Measurements from ENCODE around the gene CELF1. TPM values are rescaled to one million over a fixed set of nuclear protein-coding genes. Genes with fewer than 3 reads are reported as not detected.
"Not testable (repeated sequence)": the region's sequence is repeated elsewhere in the genome, so short reads cannot be mapped to it uniquely, and the experiment has no call there.

CELF1 gene
- total RNA-seq, 1 donor from 2014 or later, result 88.6 TPM

DNA sequence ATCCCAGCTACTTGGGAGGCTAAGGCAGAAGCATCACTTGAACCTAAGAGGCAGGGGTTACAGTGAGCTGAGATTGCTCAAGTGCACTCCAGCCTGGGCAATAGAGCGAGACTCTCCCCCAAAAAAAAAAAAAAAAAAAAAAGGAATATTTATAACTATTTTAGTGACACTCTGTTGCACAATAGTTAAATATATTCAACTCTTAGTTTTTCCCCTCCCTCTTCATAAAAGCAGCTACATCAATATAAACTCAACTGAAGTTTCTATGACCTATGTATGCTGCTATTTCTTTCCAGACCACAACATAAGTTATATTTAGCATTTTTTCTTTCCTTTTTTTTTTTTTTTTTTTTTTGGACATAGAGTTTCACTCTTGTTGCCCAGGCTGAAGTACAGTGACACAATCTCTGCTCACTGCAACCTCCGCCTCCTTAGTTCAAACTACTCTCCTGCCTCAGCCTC, 19.2 kb downstream of the CELF1 start:
- H3K27ac ChIP-seq (replicated peaks), result no peak overlapping the region
- intact Hi-C loops (cut with micrococcal nuclease), result no loop called here
- TF ChIP-seq, protein P1, sequence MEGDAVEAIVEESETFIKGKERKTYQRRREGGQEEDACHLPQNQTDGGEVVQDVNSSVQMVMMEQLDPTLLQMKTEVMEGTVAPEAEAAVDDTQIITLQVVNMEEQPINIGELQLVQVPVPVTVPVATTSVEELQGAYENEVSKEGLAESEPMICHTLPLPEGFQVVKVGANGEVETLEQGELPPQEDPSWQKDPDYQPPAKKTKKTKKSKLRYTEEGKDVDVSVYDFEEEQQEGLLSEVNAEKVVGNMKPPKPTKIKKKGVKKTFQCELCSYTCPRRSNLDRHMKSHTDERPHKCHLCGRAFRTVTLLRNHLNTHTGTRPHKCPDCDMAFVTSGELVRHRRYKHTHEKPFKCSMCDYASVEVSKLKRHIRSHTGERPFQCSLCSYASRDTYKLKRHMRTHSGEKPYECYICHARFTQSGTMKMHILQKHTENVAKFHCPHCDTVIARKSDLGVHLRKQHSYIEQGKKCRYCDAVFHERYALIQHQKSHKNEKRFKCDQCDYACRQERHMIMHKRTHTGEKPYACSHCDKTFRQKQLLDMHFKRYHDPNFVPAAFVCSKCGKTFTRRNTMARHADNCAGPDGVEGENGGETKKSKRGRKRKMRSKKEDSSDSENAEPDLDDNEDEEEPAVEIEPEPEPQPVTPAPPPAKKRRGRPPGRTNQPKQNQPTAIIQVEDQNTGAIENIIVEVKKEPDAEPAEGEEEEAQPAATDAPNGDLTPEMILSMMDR (IDR thresholded peaks at IDR 0.05; ENCODE audit: borderline replicate concordance), result no peak

DNA sequence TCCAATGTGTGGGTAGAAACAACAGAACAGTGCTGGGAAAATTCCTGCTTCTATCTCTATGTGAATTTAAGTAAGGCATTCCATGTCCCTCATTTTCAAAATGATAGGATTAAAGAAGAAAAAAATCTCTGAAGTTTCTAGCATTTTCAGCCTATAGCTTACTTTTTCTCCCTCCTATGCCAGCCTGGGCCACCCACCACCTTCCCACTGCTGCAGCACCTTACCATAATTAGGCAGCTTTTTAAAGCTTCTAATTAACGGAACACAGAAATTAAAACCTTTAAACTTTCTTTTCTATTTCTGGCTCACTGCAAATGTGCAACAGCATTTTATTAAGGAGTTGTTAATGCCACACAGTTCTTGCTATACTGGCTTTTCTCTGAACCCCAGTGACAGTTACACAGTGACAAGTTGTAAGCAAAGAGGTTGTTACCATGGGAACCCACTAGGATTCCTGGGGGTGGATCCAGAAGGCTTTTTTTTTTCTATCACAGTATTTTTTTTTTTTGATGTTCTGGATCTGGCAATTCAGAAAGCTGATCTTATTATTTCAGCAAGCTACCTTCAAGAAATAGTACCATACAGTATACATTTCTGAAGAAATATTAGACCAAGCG, 20.2 kb downstream of the CELF1 start:
- no peak for DNase-seq
- Histone ChIP-seq H3K4me1 (peaks cover 75% of the 10 kb centered on the region), H3K9me3 (replicated peaks) (no peaks in the 10 kb centered on the region), H3K36me3 (peaks cover 5% of the 10 kb centered on the region), H3K27me3 (ENCODE audit: low read depth) (no peaks in the 10 kb centered on the region), H3K4me3 (no peak overlapping the region), H3K27ac (replicated peaks) (peak overlapping the region; percentile 4)
- intact Hi-C loops (cut with micrococcal nuclease), result no loop called here
- TF ChIP-seq, protein P1 (IDR thresholded peaks at IDR 0.05; ENCODE audit: borderline replicate concordance), result no peak

More for the DNA sequence above, 19.2 kb downstream of the CELF1 start:
- Histone ChIP-seq H3K27me3 (ENCODE audit: low read depth) (no peaks in the 10 kb centered on the region), H3K4me1 (peaks cover 80% of the 10 kb centered on the region), H3K9me3 (replicated peaks) (no peaks in the 10 kb centered on the region), H3K4me3 (no peak overlapping the region), H3K36me3 (peaks cover 5% of the 10 kb centered on the region)
- no peak for DNase-seq

DNA sequence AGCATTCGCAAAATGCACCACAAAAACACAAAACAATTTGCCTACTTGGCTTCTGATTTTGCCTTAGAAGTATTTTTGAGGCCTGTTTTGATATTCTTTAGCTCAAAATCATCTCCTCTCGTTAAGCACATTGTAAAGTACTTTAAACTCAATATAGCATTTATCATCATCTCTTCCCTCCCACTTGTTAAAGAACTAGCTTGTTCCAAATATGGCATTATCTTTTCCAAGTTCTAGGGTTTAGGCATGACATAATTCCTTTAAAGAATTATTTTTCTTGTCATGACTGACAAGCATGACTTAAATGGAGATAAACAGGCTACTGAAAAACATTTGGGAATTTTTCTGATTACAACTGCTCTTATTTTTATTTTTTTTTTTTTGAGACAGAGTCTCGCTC, 21.3 kb downstream of the CELF1 start:
- DNase-seq, result no peak
- Histone ChIP-seq H3K36me3 (peaks cover 5% of the 10 kb centered on the region), H3K4me1 (peaks cover 64% of the 10 kb centered on the region), H3K27ac (replicated peaks) (peak overlapping the region; percentile 9), H3K9me3 (replicated peaks) (no peaks in the 10 kb centered on the region), H3K27me3 (ENCODE audit: low read depth) (no peaks in the 10 kb centered on the region), H3K4me3 (no peak overlapping the region)
- TF ChIP-seq, protein P1 (IDR thresholded peaks at IDR 0.05; ENCODE audit: borderline replicate concordance), result no peak
- intact Hi-C loops (cut with micrococcal nuclease), result no loop called here

DNA sequence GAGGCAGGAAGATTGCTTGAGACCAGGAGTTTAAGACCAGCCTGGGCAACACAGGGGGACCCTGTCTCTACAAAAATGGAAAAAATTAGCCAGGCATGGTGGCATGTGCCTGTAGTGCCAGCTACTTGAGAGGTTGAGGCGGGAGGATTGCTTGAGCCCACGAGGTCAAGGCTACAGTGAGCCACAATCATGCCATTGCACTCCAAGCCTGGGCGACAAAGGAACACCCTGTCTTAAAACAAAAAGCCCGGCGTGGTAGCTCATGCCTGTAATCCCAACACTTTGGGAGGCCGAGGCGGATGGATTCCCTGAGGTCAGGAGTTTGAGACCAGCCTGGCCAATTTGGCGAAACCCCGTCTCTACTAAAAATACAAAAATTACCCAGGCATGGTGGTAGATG, 22.2 kb downstream of the CELF1 start:
- H3K9me3 ChIP-seq (replicated peaks); H3K36me3 ChIP-seq; intact Hi-C loops (cut with micrococcal nuclease); H3K27me3 ChIP-seq (ENCODE audit: low read depth); H3K4me3 ChIP-seq; DNase-seq: not testable (repeated sequence)
- Histone ChIP-seq H3K4me1 (peaks cover 58% of the 10 kb centered on the region), H3K27ac (replicated peaks) (peak overlapping the region; percentile 9)

DNA sequence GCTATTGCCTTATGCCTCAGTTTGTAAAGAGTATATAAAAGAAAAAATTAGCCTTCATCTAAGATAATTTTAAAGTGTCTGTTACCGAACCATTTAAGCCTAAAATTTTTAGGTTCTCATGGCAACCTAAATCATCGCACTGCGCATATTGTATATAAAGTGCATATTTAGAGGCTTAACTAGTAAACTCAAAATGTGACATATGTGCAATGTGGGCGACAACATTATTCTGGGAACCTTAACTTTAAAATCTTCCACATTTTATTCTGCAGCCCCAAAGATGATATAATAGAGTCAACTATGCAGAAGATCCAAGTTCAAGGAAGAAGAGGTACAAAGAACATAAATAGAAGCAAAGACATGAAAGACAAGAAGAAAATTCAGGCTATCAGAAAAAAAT, 23.0 kb downstream of the CELF1 start:
- intact Hi-C loops (cut with micrococcal nuclease), result no loop called here
- peaks cover 60% of the 10 kb centered on the region for H3K4me1 ChIP-seq
- H3K9me3 ChIP-seq (replicated peaks), result no peaks in the 10 kb centered on the region
- no peaks in the 10 kb centered on the region for H3K27me3 ChIP-seq (ENCODE audit: low read depth)
- H3K27ac ChIP-seq (replicated peaks), result no peak overlapping the region
- H3K4me3 ChIP-seq, result no peak overlapping the region
- TF ChIP-seq, protein P1 (IDR thresholded peaks at IDR 0.05; ENCODE audit: borderline replicate concordance), result no peak
- H3K36me3 ChIP-seq, result no peaks in the 10 kb centered on the region
- no peak for DNase-seq

DNA sequence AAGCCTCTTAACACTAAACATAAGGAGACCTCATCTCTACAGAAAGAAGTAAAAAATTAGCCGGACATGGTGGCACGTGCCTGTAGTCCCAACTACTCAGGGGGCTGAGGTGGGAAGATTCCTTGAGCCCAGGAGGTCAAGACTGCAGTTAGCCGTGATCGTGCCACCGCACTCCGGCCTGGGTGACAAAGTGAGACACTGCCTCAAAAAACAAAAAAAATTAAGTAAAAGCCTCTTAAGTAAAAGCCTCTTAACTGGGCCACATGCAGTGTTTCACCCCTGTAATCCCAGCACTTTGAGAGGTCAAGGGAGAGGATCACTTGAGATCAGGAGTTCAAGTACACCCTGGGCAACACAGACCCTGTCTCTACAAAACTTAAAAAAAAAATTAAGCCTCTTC, 25.7 kb downstream of the CELF1 start:
- no peaks in the 10 kb centered on the region for H3K27me3 ChIP-seq (ENCODE audit: low read depth)
- peaks cover 60% of the 10 kb centered on the region for H3K4me1 ChIP-seq
- H3K27ac ChIP-seq (replicated peaks), result no peak overlapping the region
- TF ChIP-seq, protein P1 (IDR thresholded peaks at IDR 0.05; ENCODE audit: borderline replicate concordance), result no peak
- H3K9me3 ChIP-seq (replicated peaks), result no peaks in the 10 kb centered on the region
- H3K4me3 ChIP-seq, result no peak overlapping the region
- intact Hi-C loops (cut with micrococcal nuclease), result no loop called here
- no peaks in the 10 kb centered on the region for H3K36me3 ChIP-seq
- no peak for DNase-seq

DNA sequence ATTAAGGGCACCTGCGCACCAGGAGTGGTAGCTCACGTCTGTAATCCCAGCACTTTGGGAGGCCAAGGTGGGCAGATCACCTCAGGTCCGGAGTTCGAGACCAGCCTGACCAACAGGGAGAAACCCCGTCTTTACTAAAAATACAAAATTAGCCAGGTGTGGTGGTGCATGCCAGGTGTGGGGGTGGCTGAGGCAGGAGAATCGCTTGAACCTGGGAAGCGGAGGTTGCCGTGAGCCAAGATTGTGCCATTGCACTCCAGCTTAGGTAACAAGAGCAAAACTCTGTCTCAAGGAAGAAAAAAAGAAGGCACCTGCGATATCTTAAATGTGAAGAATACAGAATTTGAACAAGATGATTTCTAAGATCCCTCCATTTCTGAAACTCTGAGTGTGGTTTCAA, 26.9 kb downstream of the CELF1 start:
- H3K9me3 ChIP-seq (replicated peaks); H3K36me3 ChIP-seq; H3K27me3 ChIP-seq (ENCODE audit: low read depth); intact Hi-C loops (cut with micrococcal nuclease); DNase-seq; H3K4me3 ChIP-seq: not testable (repeated sequence)
- Histone ChIP-seq H3K4me1 (peaks cover 60% of the 10 kb centered on the region), H3K27ac (replicated peaks) (peak overlapping the region; percentile 80)
